Kasumi-1 (cell line): ENCODE measurements around the gene SPAG7.

Source experiments
- DNase-seq, 2 experiments: peaks; one replicate each; lab custom pipeline; 2025; lab: John Stamatoyannopoulos, UW

Gene SPAG7

DNA sequence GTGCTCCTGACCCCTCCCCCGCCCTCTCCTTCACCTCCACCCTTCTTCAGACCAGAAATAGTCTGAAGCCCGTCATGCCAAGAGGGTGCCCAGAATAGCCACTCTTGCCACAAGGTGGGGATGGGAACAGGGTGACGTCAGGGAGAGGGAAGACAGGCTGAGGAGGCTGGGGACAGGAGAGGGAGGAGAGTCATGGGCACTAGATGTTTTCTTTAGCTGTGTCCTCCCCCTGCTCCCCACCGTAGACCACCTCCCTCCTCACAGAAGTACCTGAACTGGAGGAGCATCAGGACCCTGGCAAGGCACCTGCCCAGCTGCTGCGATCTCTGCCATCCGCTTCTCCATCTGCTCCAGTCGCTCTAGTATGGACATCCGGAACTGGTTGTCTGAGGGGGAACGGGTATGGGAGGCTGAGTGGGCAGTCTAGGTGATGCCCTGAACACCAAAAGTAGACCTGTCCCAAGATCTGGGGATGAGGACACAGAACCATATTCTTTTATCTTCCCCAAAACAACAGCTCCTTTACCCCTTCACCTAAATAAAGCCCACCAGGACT is 6.6 kb upstream of the SPAG7 start:
- DNase-seq = no peak

- DNase-seq = no peak
Measured at GRCh38 chr17:4973256-4974114, 5.9 kb upstream of the SPAG7 start.

DNA sequence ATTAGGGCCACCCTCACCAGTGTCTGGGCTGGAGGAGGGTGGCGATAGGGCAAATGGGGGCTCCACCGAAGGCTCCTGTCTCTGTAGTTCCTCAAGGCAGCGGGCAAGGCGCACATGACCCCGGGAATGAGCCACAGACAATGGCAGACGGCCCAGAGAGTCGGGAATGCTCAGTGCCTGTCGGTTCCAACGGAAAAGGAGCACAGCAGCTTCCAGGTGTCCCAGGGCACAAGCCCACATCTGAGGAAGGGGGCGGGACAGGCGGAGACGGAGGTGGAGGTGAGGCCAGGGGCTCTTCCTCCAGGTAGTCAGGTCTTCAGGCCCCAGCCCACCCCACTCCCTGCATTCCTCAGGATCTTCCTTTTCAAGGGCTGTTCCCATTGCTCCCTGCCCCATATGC is 5.1 kb upstream of the SPAG7 start:
- DNase-seq = no peak

- no peak for DNase-seq
Measured at GRCh38 chr17:4972322-4972721, 4.7 kb upstream of the SPAG7 start.

DNA sequence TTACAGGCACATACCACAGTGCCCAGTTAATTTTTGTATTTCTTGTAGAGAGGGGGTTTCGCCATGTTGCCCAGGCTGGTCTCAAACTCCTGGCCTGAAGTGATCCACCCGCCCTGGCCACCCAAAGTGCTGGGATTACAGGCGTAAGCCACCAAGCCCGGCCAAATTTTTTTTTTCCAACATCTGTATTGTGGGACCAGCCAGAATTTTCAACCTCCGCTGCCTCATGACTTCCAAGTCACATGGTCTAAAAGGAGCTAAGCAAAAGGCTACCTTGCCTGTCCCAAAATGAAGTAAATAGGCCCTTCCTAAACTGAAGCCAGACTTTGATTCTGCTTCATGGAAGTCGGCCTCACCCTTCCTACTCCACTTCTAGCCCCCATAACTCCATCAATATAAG is 4.2 kb upstream of the SPAG7 start:
- DNase-seq = no peak

DNA sequence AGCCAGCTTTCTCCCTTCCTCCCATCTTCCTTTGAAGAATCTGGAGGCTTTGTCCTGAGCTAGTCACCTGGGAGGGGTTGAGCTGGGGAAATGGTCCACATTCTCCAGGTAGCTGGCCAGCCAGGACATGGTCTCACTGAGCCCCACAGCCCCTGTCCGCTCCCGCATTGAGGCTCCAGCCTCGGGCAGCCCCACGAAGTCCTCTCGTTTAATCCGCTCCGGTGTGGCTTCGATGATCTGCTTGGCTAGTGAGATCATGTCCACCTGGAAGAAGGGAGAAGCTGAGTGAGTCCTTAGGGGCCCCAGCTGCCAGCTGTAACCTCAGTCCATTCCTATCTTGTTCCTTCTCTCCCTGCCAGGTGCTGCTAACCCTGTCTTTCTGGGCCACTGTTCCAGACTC is 2.7 kb upstream of the SPAG7 start:
- DNase-seq = no peak

DNA sequence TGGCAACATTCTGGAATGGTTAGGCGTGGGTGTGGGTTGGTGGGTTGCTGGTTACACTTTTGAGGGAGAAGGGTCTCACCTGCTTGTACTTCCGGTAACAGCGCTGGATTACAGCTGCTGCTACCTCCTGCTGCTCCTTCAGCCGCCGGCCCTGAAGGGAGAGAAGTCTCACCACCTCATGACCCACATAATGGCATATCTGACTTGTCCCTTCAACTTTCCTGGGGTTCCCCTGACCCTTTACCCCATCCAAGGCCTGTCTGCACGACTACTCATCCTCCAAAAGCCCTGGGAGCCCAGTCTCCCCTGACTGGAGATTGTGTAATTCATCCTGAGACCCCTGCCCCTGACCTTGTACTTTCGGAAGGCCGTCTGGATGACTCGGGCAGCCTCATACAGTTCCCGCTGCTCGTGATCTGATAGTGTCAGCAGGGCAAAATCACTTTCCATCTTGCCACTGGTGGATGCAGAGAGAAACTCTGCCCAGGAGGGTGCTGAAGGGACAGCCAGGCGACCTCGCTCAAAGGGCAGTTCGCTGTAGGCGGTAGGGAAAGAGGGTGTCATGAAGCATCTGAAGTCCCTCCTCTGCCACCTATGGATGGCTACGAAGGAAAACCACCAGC is 2.0 kb upstream of the SPAG7 start:
- no peak for DNase-seq

- DNase-seq = no peak
Measured at GRCh38 chr17:4969047-4969550, 1.5 kb upstream of the SPAG7 start.

DNA sequence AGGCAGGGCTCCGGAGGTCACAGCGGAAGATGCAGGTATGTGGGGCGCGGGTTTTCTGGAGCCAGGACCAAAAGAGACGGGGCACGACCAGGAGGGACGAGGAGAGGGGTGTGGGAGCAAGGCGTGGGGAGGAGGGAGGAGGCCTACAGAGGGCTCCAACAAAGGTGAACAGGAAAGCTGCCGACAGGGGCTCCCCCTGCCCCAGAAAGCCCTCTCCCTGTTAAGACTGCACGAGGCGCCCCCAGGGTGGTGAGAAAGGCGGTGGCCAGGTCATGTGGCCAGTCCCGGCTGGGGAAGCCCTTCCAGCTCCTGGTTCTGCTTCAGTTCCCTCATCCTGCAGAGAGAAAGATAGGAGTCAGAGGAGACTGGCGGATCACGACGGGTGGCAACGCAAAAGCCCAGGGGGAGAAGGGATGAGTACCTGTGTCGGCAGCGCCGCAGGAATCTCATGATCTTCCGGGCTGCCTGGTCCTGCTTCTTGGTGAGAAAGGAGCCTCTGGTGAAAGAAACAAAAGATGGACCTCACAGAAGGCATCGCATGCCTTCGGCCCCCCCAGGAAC is 949 bp upstream of the SPAG7 start:
- no peak for DNase-seq

- peak; percentile 97 for DNase-seq
Measured at GRCh38 chr17:4966844-4967538, 626 bp downstream of the SPAG7 start.

DNA sequence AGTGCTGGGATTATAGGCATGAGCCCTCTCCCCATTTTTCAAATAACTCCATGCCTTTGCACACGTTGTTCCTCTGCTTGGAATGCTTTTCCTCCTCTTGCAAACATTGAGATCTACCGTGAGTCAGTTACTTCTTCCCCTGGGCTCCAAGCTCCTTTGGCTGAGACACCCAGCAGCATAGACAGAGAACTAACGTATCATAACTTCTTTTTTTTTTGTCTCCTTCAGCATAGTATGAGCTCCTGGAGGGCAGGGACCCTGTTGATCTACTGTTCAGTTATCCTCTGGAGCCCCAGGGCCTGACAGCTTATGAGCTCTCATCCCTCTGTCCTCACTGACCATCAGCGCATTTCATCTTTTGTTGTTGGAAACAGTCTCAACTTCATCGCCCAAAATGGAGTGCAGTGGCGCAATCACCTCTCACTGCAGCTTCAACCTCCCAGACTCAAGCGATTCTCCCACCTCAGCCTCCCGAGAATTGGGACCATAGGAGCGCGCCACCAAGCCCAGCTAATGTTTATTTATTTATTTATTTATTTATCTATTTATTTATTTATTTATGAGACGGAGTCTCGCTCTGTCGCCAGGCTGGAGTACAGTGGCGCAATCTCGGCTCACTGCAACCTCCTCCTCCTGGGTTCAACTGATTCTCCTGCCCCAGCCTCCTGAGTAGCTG is 2.2 kb downstream of the SPAG7 start:
- DNase-seq = no peak

GRCh38 chr17:4960279-4960922 is 7.2 kb downstream of the SPAG7 start:
- peak in 1 of 2 experiments; percentile 10 for DNase-seq

DNA sequence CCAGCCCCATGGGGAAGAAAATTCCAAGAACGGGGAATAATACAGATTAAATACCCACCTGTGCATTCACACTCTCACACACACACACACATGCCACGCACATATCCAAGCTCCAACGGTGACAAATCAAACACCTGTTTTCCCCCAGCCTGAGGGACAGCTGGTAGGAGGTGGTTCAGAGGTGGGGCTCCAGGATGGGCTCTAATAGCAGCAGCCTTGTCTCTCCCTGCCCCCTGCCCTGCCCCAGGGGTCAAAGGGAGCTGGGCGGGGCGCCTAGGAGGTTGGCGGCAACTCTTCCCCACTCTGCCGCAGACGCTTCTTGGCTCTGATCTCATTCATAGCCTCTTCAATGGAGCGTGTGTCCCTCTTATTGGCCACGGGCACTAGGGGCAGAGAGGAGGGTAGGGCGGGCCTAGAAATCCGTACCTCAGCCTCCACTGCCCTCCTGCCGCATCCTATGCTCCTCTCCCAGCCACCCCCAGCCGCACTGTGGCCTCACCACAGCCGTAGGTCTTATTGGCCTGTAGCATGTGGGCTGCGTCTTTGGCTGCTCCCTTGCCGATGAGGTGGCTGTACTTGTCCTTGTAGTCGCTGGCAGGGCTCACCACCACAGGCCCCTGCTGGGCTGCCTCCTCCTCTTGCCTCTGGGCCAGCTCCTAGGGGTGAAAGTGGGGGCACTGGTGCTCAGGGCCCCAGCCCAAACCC is 8.2 kb downstream of the SPAG7 start:
- no peak for DNase-seq

DNA sequence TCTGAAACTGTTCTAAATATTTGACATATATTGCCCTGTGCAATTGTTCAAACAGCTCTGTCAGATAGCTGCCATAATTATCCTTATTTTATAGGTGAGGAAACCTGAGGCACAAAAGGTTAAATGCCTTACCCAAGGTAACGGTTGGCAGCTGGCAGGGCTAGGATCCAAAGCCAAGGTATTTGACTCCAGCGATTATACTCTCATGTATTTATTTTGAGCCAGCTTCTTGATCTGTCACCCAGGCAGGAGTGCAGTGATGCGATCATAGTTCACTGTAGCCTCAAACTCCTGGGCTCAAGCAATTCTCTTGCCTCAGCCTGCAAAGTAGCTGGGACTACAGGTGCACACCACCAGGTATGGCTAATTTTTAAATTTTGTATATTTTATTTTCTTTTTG is 9.5 kb downstream of the SPAG7 start:
- no peak for DNase-seq

DNA sequence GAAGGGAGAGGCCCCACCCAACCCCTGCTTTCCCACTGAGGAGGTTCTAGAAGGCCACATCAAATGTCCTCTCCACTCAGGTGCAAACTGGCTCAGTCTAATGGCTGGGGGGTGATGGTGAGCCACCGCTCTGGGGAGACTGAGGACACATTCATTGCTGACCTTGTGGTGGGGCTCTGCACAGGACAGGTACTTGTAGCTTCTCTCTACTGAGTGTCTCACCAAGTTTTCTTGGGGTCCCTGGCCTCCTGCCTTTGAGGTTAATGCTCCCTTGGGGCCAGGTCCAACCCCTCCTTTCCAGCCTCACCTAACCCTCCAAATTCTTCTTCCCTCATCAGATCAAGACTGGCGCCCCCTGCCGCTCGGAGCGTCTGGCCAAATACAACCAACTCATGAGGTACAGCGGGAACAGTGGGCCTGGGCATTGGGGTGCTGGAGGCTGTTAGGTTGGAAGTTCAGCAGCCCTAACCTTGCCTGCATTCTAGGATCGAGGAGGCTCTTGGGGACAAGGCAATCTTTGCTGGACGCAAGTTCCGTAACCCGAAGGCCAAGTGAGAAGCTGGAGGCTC is 11.0 kb downstream of the SPAG7 start:
- no peak for DNase-seq

DNA sequence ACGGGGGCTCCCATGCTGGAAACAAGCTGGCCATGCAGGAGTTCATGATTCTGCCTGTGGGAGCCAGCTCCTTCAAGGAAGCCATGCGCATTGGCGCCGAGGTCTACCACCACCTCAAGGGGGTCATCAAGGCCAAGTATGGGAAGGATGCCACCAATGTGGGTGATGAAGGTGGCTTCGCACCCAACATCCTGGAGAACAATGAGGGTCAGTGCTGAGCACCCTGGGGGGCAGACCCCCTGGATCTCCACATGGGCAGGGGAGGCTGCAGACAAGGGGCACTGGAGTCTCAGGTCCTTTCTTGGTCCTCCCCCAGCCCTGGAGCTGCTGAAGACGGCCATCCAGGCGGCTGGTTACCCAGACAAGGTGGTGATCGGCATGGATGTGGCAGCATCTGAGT is 12.5 kb downstream of the SPAG7 start:
- no peak for DNase-seq

- DNase-seq = no peak
Measured at GRCh38 chr17:4953451-4953961, 14.1 kb downstream of the SPAG7 start.

DNA sequence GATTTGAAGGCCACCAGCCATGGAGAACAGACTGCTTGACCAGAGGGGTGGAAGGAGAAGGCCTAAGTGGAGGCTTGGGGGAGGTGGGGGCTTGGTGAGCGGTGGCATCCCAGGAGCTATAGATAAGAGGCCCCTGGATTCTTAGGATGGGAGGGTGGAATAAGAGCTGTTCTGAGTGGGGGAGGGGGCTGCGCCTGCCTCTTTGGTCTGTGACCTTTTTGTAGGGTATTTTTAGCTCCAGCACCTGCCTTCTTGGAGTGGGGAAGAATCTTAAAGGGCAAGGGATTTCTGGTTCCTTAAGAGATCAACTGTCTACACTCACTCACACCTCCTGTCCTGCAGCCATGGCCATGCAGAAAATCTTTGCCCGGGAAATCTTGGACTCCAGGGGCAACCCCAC is 16.1 kb downstream of the SPAG7 start:
- no peak for DNase-seq

DNA sequence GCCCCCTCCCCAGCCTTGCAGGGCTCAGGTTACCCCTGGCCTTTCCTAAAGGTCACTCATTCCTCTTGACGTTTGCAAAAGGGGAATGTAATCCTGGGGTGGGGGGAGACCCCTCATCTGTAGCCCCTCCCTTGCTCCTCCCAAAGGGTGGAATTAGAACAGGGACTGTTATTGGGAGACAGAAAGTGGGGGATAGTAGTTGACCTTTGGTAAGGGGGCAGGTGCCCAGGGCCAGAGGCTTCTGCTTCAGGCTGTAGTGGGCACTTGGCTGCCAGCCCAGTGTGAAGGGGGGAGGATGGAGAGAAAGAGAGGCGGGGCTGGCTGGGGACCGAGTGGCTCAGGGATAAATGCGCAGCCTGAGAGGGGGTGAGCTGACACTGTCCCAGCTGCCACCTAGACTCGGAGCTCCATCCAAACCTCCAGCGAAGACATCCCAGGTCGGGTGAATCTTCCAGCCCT is 16.8 kb downstream of the SPAG7 start, which contains the start of gene ENO3:
TSS of gene ENO3 (plus strand) at position 374 of the 459 bp plus-strand sequence. CDS start 711 bp downstream, outside the sequence.
- no peak for DNase-seq
